GM23338 (cell line): ENCODE measurements around the gene ADCY5. TPM values are rescaled to one million over a fixed set of nuclear protein-coding genes. Genes with fewer than 3 reads are reported as not detected.

Experiments used
- ATAC-seq: fragments of 200-7000 bp; cut with Tn5 transposase; 3 replicates; pipeline ENCODE4 v1.9.1; 2020
- DNase-seq: peaks from one replicate; pipeline ENCODE4 v3.0.0-alpha.2; 2015; ENCODE audit warnings: low spot score
- H2AFZ ChIP-seq: fragments of 200-600 bp; sonication (generic); 2 replicates; pipeline ENCODE4 v1.8.0; 2016; ENCODE audit warnings: antibody characterized with exemption, mild to moderate bottlenecking, moderate library complexity
- H3F3A ChIP-seq: fragments of 200-600 bp; sonication (generic); replicated peaks from 2 replicates; pipeline ENCODE4 v1.8.0; 2017; ENCODE audit warnings: antibody characterized with exemption, mixed run types, low read depth
- H3K27ac ChIP-seq: fragments of 200-600 bp; sonication (generic); 2 replicates; pipeline ENCODE4 v1.6.1; 2016; ENCODE audit warnings: low read depth
- H3K27me3 ChIP-seq: fragments of 200-600 bp; sonication (generic); 2 replicates; pipeline ENCODE4 v1.8.0; 2016; ENCODE audit warnings: mild to moderate bottlenecking, mixed run types, moderate library complexity; ENCODE audit not compliant: insufficient read depth
- H3K36me3 ChIP-seq: fragments of 200-600 bp; sonication (generic); 2 replicates; pipeline ENCODE4 v1.8.0; 2016; ENCODE audit warnings: mild to moderate bottlenecking; ENCODE audit not compliant: insufficient read depth
- H3K4me1 ChIP-seq: fragments of 200-600 bp; sonication (generic); 2 replicates; pipeline ENCODE4 v1.8.0; 2016; ENCODE audit warnings: mild to moderate bottlenecking, moderate library complexity; ENCODE audit not compliant: insufficient read depth
- H3K4me2 ChIP-seq: fragments of 200-600 bp; sonication (generic); 2 replicates; pipeline ENCODE4 v1.7.1; 2017; ENCODE audit warnings: mixed run types
- H3K4me3 ChIP-seq: fragments of 200-600 bp; sonication (generic); 2 replicates; pipeline ENCODE4 v1.6.1; 2016; ENCODE audit warnings: mixed run types
- H3K79me2 ChIP-seq: fragments of 200-600 bp; sonication (generic); replicated peaks from 2 replicates; pipeline ENCODE4 v1.8.0; 2017; ENCODE audit warnings: mild to moderate bottlenecking; ENCODE audit not compliant: insufficient read depth
- H3K9me2 ChIP-seq: fragments of 200-600 bp; sonication (generic); 2 replicates; pipeline ENCODE4 v1.8.0; 2017; ENCODE audit not compliant: insufficient read depth
- H4K20me1 ChIP-seq: fragments of 200-600 bp; sonication (generic); replicated peaks from 2 replicates; pipeline ENCODE4 v1.8.0; 2017; ENCODE audit warnings: mild to moderate bottlenecking; ENCODE audit not compliant: insufficient read depth
- H3K27ac Mint-ChIP-seq: 2 replicates; pipeline ENCODE4 v1.8.0; 2020; ENCODE audit warnings: inconsistent platforms, mild to moderate bottlenecking, moderate library complexity, mixed read lengths
- H3K27me3 Mint-ChIP-seq: 3 replicates; pipeline ENCODE4 v1.8.0; 2022; ENCODE audit warnings: low read depth, mild to moderate bottlenecking, moderate library complexity, mixed read lengths, inconsistent platforms; ENCODE audit not compliant: insufficient read depth, poor library complexity
- H3K36me3 Mint-ChIP-seq: 3 replicates; pipeline ENCODE4 v1.8.0; 2021; ENCODE audit warnings: low read depth, mild to moderate bottlenecking, inconsistent platforms, moderate library complexity, mixed read lengths
- H3K4me1 Mint-ChIP-seq: 3 replicates; pipeline ENCODE4 v1.8.0; 2020; ENCODE audit warnings: mild to moderate bottlenecking, inconsistent platforms, mixed read lengths
- H3K4me3 Mint-ChIP-seq: 3 replicates; pipeline ENCODE4 v1.8.0; 2021; ENCODE audit warnings: moderate library complexity, mild to moderate bottlenecking, inconsistent platforms, mixed read lengths
- H3K9me3 Mint-ChIP-seq: 3 replicates; pipeline ENCODE4 v1.8.0; 2020; ENCODE audit warnings: moderate library complexity, mild to moderate bottlenecking, inconsistent platforms, mixed read lengths
- CREB1 ChIP-seq: fragments of 250-450 bp; sonication (Bioruptor Pico); IDR thresholded peaks from 2 replicates; pipeline ENCODE4 v1.5.0; 2020; ENCODE audit warnings: low read depth, mild to moderate bottlenecking, moderate library complexity
- EZH2 ChIP-seq: fragments of 200-600 bp; sonication (generic); IDR thresholded peaks from one replicate; pipeline ENCODE4 v1.8.0; 2017; ENCODE audit warnings: antibody characterized with exemption, mild to moderate bottlenecking, low read depth; ENCODE audit not compliant: unreplicated experiment
- EZH2phosphoT487 ChIP-seq: fragments of 200-600 bp; sonication (generic); IDR thresholded peaks from one replicate; pipeline ENCODE4 v1.8.1; 2018; ENCODE audit warnings: antibody characterized with exemption; ENCODE audit not compliant: unreplicated experiment
- JUNB ChIP-seq: IDR thresholded peaks from one replicate; pipeline ENCODE4 v1.6.1; 2016; ENCODE audit warnings: antibody characterized with exemption; ENCODE audit not compliant: unreplicated experiment
- NANOG ChIP-seq: IDR thresholded peaks from 2 replicates; pipeline ENCODE4 v1.6.1; 2016; ENCODE audit warnings: antibody characterized with exemption, borderline replicate concordance
- POLR2AphosphoS5 ChIP-seq: IDR thresholded peaks from 2 replicates; pipeline ENCODE4 v1.6.1; 2016; ENCODE audit warnings: antibody characterized with exemption, low read depth
- STAT1 ChIP-seq: IDR thresholded peaks from one replicate; pipeline ENCODE4 v1.6.1; 2016; ENCODE audit warnings: antibody characterized with exemption; ENCODE audit not compliant: unreplicated experiment
- ZNF114 ChIP-seq: fragments of 250-450 bp; sonication (Bioruptor Pico); IDR thresholded peaks from 2 replicates; pipeline ENCODE4 v1.5.0; 2020; ENCODE audit warnings: mild to moderate bottlenecking, moderate library complexity
- ZNF331 ChIP-seq: fragments of 250-450 bp; sonication (Bioruptor Pico); IDR thresholded peaks from 2 replicates; pipeline ENCODE4 v1.5.0; 2020; ENCODE audit warnings: low read depth, mild to moderate bottlenecking, moderate library complexity
- ZNF462 ChIP-seq: fragments of 250-450 bp; sonication (Bioruptor Pico); IDR thresholded peaks from 2 replicates; pipeline ENCODE4 v1.5.0; 2020; ENCODE audit warnings: mild to moderate bottlenecking, moderate library complexity
- polyA plus RNA-seq: library from polyadenylated mRNA; unstranded; fragments of >200 nt; fragmentation: Nextera tagmentation; extraction: Ambion mirVana; gene quantifications from 2 replicates; pipeline ENCODE4 v1.2.1, GENCODE V29; 2016
- total RNA-seq: library from RNA; depleted of rRNA; stranded (reverse); fragments of >200 nt; shearing (Covaris generic); gene quantifications from 2 replicates; pipeline ENCODE4 v1.2.3, GENCODE V29; 2014
- TF ChIP-seq, protein P1 (sequence below), 2 experiments: fragments of 200-600 bp in 1 of 2; sonication (generic) in 1 of 2; conservative IDR thresholded peaks; 2 replicates each; pipeline versions ENCODE4 v1.5.1 to v1.6.1; 2016 to 2017; ENCODE audit warnings: antibody characterized with exemption in 2 of 2, low read depth in 2 of 2, mild to moderate bottlenecking in 2 of 2, moderate library complexity in 1 of 2
- TF ChIP-seq, protein P2 (sequence below): IDR thresholded peaks from 2 replicates; pipeline ENCODE4 v1.6.1; 2016; ENCODE audit warnings: antibody characterized with exemption
- TF ChIP-seq, protein P3 (sequence below): IDR thresholded peaks from one replicate; pipeline ENCODE4 v1.6.1; 2018; ENCODE audit warnings: antibody characterized with exemption; ENCODE audit not compliant: unreplicated experiment

Gene ADCY5
- total and polyA plus RNA-seq, 2 experiments from 2014 or later: 3.5 to 10.2 TPM

- H3K27me3 ChIP-seq: no peaks in the 10 kb centered on the region
- 0 out of 2 replicates have a peak, but pooled peaks cover 4% of the 10 kb centered on the region for H3K4me1 ChIP-seq
- DNase-seq (no peak), ATAC-seq (no peak)
- Mint-ChIP-seq H3K27me3 (peaks cover 15% of the 10 kb centered on the region), H3K27ac (no peak overlapping the region), H3K4me3 (no peak overlapping the region; the same call in 2 of the 3 replicates), H3K4me1 (peaks cover 24% of the 10 kb centered on the region), H3K9me3 (no peaks in the 10 kb centered on the region), H3K36me3 (no peaks in the 10 kb centered on the region)
- no peaks in the 10 kb centered on the region; the same call in 1 of the 2 replicates for H3K9me2 ChIP-seq
- H4K20me1 ChIP-seq: no peaks in the 10 kb centered on the region
- H3K27ac ChIP-seq: no peak overlapping the region
- no peaks in the 10 kb centered on the region for H3F3A ChIP-seq
- no peaks in the 10 kb centered on the region for H3K36me3 ChIP-seq
- no peak for TF ChIP-seq ZNF462 (CRISPR knock-in tag)
- no peak for TF ChIP-seq ZNF114 (CRISPR knock-in tag)
- TF ChIP-seq EZH2phosphoT487: no peak
- TF ChIP-seq, protein P1, sequence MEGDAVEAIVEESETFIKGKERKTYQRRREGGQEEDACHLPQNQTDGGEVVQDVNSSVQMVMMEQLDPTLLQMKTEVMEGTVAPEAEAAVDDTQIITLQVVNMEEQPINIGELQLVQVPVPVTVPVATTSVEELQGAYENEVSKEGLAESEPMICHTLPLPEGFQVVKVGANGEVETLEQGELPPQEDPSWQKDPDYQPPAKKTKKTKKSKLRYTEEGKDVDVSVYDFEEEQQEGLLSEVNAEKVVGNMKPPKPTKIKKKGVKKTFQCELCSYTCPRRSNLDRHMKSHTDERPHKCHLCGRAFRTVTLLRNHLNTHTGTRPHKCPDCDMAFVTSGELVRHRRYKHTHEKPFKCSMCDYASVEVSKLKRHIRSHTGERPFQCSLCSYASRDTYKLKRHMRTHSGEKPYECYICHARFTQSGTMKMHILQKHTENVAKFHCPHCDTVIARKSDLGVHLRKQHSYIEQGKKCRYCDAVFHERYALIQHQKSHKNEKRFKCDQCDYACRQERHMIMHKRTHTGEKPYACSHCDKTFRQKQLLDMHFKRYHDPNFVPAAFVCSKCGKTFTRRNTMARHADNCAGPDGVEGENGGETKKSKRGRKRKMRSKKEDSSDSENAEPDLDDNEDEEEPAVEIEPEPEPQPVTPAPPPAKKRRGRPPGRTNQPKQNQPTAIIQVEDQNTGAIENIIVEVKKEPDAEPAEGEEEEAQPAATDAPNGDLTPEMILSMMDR (conservative IDR thresholded peaks at IDR 0.05; ENCODE audit: low read depth in 2 of 2): no peak
- no peak for TF ChIP-seq STAT1
- TF ChIP-seq EZH2: no peak
- no peak for TF ChIP-seq POLR2AphosphoS5
- TF ChIP-seq NANOG: no peak
- no peak for TF ChIP-seq CREB1 (CRISPR knock-in tag)
- TF ChIP-seq, protein P2, sequence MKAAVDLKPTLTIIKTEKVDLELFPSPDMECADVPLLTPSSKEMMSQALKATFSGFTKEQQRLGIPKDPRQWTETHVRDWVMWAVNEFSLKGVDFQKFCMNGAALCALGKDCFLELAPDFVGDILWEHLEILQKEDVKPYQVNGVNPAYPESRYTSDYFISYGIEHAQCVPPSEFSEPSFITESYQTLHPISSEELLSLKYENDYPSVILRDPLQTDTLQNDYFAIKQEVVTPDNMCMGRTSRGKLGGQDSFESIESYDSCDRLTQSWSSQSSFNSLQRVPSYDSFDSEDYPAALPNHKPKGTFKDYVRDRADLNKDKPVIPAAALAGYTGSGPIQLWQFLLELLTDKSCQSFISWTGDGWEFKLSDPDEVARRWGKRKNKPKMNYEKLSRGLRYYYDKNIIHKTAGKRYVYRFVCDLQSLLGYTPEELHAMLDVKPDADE: no peak
- no peak for TF ChIP-seq ZNF331
- TF ChIP-seq JUNB: no peak
- TF ChIP-seq, protein P3, sequence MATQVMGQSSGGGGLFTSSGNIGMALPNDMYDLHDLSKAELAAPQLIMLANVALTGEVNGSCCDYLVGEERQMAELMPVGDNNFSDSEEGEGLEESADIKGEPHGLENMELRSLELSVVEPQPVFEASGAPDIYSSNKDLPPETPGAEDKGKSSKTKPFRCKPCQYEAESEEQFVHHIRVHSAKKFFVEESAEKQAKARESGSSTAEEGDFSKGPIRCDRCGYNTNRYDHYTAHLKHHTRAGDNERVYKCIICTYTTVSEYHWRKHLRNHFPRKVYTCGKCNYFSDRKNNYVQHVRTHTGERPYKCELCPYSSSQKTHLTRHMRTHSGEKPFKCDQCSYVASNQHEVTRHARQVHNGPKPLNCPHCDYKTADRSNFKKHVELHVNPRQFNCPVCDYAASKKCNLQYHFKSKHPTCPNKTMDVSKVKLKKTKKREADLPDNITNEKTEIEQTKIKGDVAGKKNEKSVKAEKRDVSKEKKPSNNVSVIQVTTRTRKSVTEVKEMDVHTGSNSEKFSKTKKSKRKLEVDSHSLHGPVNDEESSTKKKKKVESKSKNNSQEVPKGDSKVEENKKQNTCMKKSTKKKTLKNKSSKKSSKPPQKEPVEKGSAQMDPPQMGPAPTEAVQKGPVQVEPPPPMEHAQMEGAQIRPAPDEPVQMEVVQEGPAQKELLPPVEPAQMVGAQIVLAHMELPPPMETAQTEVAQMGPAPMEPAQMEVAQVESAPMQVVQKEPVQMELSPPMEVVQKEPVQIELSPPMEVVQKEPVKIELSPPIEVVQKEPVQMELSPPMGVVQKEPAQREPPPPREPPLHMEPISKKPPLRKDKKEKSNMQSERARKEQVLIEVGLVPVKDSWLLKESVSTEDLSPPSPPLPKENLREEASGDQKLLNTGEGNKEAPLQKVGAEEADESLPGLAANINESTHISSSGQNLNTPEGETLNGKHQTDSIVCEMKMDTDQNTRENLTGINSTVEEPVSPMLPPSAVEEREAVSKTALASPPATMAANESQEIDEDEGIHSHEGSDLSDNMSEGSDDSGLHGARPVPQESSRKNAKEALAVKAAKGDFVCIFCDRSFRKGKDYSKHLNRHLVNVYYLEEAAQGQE: no peak
- no peak overlapping the region for H3K4me3 ChIP-seq
- no peak overlapping the region for H3K4me2 ChIP-seq
- no peaks in the 10 kb centered on the region for H3K79me2 ChIP-seq
- H2AFZ ChIP-seq: no peak overlapping the region
These were observed 59.9 kb downstream of the ADCY5 start for GRCh38 chr3:123388811-123389627.
